ENCODE data around the gene TRIOBP. TPM values are rescaled to one million over a fixed set of nuclear protein-coding genes. Genes with fewer than 3 reads are reported as not detected.

The TRIOBP gene
- total RNA-seq, 4 donors from 2014 or later = 45.3 to 86.4 (median 65.1) TPM

GRCh38 chr22:37705205-37705604 lies 8.4 kb downstream of the TRIOBP start:
- intact Hi-C loops (cut with DNase I; ENCODE audit: low total_unique reads) = no loop called here
- no peak for DNase-seq (ENCODE audit: low spot score in 2 of 2)
- H3K4me3 ChIP-seq (ENCODE audit: low read depth, poor library complexity, severe bottlenecking) = no peak overlapping the region
- TF ChIP-seq POLR2A (IDR thresholded peaks at IDR 0.05) = no peak
- TF ChIP-seq CTCF (IDR thresholded peaks at IDR 0.05) = no peak
- 90 to 94% methylated on average over 3 of the region's 3 CpGs for WGBS, 2 donors

GRCh38 chr22:37708580-37709444 lies 12.0 kb downstream of the TRIOBP start:
- H3K4me3 ChIP-seq (ENCODE audit: low read depth, poor library complexity, severe bottlenecking) = no peak overlapping the region
- no peak for TF ChIP-seq POLR2A (IDR thresholded peaks at IDR 0.05)
- no peak for TF ChIP-seq CTCF (IDR thresholded peaks at IDR 0.05)
- intact Hi-C loops (cut with DNase I; ENCODE audit: low total_unique reads) = no loop called here
- DNase-seq (ENCODE audit: low spot score in 2 of 2) = no peak
- WGBS, 2 donors = 81 to 87% methylated on average over 19 to 21 of the region's 25 CpGs

- intact Hi-C loops (cut with DNase I; ENCODE audit: low total_unique reads) = no loop called here
- WGBS, 2 donors = 89 to 98% methylated on average over 6 to 7 of the region's 15 CpGs
- H3K4me3 ChIP-seq (ENCODE audit: low read depth, poor library complexity, severe bottlenecking) = no peak overlapping the region
- TF ChIP-seq CTCF (IDR thresholded peaks at IDR 0.05) = no peak
- TF ChIP-seq POLR2A (IDR thresholded peaks at IDR 0.05) = no peak
- no peak for DNase-seq (ENCODE audit: low spot score in 2 of 2)
Observed at GRCh38 chr22:37709445-37709765, 12.6 kb downstream of the TRIOBP start.

- H3K4me3 ChIP-seq (ENCODE audit: low read depth, poor library complexity, severe bottlenecking) = no peak overlapping the region
- 80 to 83% methylated on average over 3 of the region's 3 CpGs for WGBS, 2 donors
- DNase-seq (ENCODE audit: low spot score in 2 of 2) = no peak
- no peak for TF ChIP-seq POLR2A (IDR thresholded peaks at IDR 0.05)
- TF ChIP-seq CTCF (IDR thresholded peaks at IDR 0.05) = no peak
- intact Hi-C loops (cut with DNase I; ENCODE audit: low total_unique reads) = no loop called here
Observed at GRCh38 chr22:37710675-37711074, 13.8 kb downstream of the TRIOBP start.

GRCh38 chr22:37711490-37711889 lies 14.6 kb downstream of the TRIOBP start:
- TF ChIP-seq POLR2A (IDR thresholded peaks at IDR 0.05) (no peak), CTCF (IDR thresholded peaks at IDR 0.05) (no peak)
- no peak overlapping the region for H3K4me3 ChIP-seq (ENCODE audit: low read depth, poor library complexity, severe bottlenecking)
- 92 to 93% methylated on average over 10 of the region's 10 CpGs for WGBS, 2 donors
- DNase-seq (ENCODE audit: low spot score in 2 of 2) = no peak
- intact Hi-C loops (cut with DNase I; ENCODE audit: low total_unique reads) = no loop called here

GRCh38 chr22:37713761-37714160 lies 16.9 kb downstream of the TRIOBP start:
- no peak for DNase-seq (ENCODE audit: low spot score in 2 of 2)
- no peak overlapping the region for H3K4me3 ChIP-seq (ENCODE audit: low read depth, poor library complexity, severe bottlenecking)
- intact Hi-C loops (cut with DNase I; ENCODE audit: low total_unique reads) = no loop called here
- no peak for TF ChIP-seq CTCF (IDR thresholded peaks at IDR 0.05)
- 95 to 98% methylated on average over 6 to 7 of the region's 7 CpGs for WGBS, 2 donors
